Right lobe of liver (tissue), 4 donors: ENCODE data around the gene PRKN.

Experiments used
- POLR2A ChIP-seq: fragments of 450-650 bp; IDR thresholded peaks from one replicate; pipeline ENCODE4 v1.6.1; 2017; ENCODE audit warnings: antibody characterized with exemption, mild to moderate bottlenecking
- TF ChIP-seq, protein P1 (sequence below), 4 donors: fragments of 200-600 bp in 3 of 4; fragments of 450-650 bp in 1 of 4; IDR thresholded peaks; one replicate each; pipeline versions ENCODE4 v1.5.1 to v1.8.0; 2016 to 2022; ENCODE audit warnings: antibody characterized with exemption in 4 of 4, mild to moderate bottlenecking in 2 of 4
- donor health status: DM: no; HTN: no; CAD: no.
- donor health status: DM: no; HTN: no; CAD: no.
- donor health status: DM: no; HTN: yes; CAD: no.

DNA sequence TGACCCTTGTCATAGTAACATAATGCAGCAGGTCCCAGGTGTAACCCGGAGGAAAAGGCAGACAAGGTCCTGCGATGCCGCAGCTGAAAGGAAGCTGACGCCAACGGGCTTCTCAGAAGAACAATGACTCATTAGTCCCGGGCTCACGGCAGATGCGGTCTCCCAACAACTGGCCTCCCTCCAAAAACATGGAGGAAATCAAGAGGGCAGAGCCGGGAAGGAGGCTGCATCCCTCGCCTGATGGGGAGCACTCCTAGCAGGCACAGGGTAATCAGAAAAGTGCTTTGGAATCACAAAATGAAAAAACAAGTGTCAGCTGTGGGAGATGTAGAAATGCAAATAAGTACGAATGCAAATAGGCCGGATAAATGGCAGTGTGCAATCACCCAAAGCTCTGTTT lies 1288.5 kb downstream of the PRKN start:
- TF ChIP-seq, protein P1, sequence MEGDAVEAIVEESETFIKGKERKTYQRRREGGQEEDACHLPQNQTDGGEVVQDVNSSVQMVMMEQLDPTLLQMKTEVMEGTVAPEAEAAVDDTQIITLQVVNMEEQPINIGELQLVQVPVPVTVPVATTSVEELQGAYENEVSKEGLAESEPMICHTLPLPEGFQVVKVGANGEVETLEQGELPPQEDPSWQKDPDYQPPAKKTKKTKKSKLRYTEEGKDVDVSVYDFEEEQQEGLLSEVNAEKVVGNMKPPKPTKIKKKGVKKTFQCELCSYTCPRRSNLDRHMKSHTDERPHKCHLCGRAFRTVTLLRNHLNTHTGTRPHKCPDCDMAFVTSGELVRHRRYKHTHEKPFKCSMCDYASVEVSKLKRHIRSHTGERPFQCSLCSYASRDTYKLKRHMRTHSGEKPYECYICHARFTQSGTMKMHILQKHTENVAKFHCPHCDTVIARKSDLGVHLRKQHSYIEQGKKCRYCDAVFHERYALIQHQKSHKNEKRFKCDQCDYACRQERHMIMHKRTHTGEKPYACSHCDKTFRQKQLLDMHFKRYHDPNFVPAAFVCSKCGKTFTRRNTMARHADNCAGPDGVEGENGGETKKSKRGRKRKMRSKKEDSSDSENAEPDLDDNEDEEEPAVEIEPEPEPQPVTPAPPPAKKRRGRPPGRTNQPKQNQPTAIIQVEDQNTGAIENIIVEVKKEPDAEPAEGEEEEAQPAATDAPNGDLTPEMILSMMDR (IDR thresholded peaks at IDR 0.05), result no peak
- no peak for TF ChIP-seq POLR2A
